ENCODE data around the gene BCKDK.

GRCh38 chr16:31127182-31127581 is 19.0 kb downstream of the BCKDK start:
- TF ChIP-seq EZH2 (IDR thresholded peaks at IDR 0.05; ENCODE audit: insufficient read depth, low read length) (no peak), CTCF (IDR thresholded peaks at IDR 0.05; ENCODE audit: insufficient read depth, low read depth, low read length) (no peak)

Measured in astrocyte (in vitro differentiated cells and primary cell).